HepG2 (cell line): ENCODE measurements around the gene TFEB. TPM values are rescaled to one million over a fixed set of nuclear protein-coding genes. Genes with fewer than 3 reads are reported as not detected.

ENCODE experiments used
- AGO1 ChIP-seq: fragments of 200-400 bp; formaldehyde crosslinking; IDR thresholded peaks from 2 replicates; pipeline ENCODE4 v1.6.1; 2017; ENCODE audit warnings: mild to moderate bottlenecking, low read depth, low read length, moderate library complexity; ENCODE audit not compliant: poor library complexity, severe bottlenecking
- ARID5B ChIP-seq: IDR thresholded peaks from 2 replicates; pipeline ENCODE4 v1.4.0; 2020; ENCODE audit warnings: mild to moderate bottlenecking, missing genetic modification reagents
- BHLHE40 ChIP-seq: IDR thresholded peaks from 2 replicates; pipeline ENCODE4 v1.6.1; 2011; ENCODE audit warnings: low read length, improper control_type of control experiment
- CREM ChIP-seq, 2 experiments: sonication (generic) in 1 of 2; formaldehyde crosslinking in 1 of 2; IDR thresholded peaks; 2 replicates each; pipeline versions ENCODE4 v1.4.0 to v1.6.1; 2016 to 2020; ENCODE audit warnings: antibody characterized with exemption in 1 of 2, mild to moderate bottlenecking in 1 of 2, missing genetic modification reagents in 1 of 2
- EEA1 ChIP-seq: sonication (generic); formaldehyde crosslinking; IDR thresholded peaks from 2 replicates; pipeline ENCODE4 v1.5.1; 2020; ENCODE audit warnings: mild to moderate bottlenecking, missing genetic modification reagents, borderline replicate concordance
- FOXK2 ChIP-seq: fragments of 450-650 bp; IDR thresholded peaks from 2 replicates; pipeline ENCODE4 v1.6.1; 2016
- HNRNPUL1 ChIP-seq: fragments of 200-400 bp; formaldehyde crosslinking; IDR thresholded peaks from 2 replicates; pipeline ENCODE4 v1.6.1; 2017; ENCODE audit warnings: low read depth, mild to moderate bottlenecking, low read length, moderate library complexity
- JUNB ChIP-seq: sonication (generic); formaldehyde crosslinking; IDR thresholded peaks from 2 replicates; pipeline ENCODE4 v1.8.0; 2022; ENCODE audit warnings: missing genetic modification reagents, mild to moderate bottlenecking, borderline replicate concordance
- MED8 ChIP-seq: sonication (generic); formaldehyde crosslinking; IDR thresholded peaks from 2 replicates; pipeline ENCODE4 v1.8.1; 2023; ENCODE audit warnings: mild to moderate bottlenecking, missing genetic modification reagents; ENCODE audit not compliant: insufficient replicate concordance
- NFYB ChIP-seq: sonication (generic); formaldehyde crosslinking; IDR thresholded peaks from 2 replicates; pipeline ENCODE4 v1.4.0; 2020; ENCODE audit warnings: missing genetic modification reagents
- PLRG1 ChIP-seq: fragments of 450-650 bp; conservative IDR thresholded peaks from 2 replicates; pipeline ENCODE4 v1.6.1; 2016
- RBM39 ChIP-seq: fragments of 200-400 bp; formaldehyde crosslinking; IDR thresholded peaks from one replicate; pipeline ENCODE4 v1.6.1; 2018; ENCODE audit warnings: antibody characterized with exemption, mild to moderate bottlenecking, low read depth, low read length; ENCODE audit not compliant: poor library complexity, severe bottlenecking
- RNF2 ChIP-seq: fragments of 450-650 bp; conservative IDR thresholded peaks from 2 replicates; pipeline ENCODE4 v1.6.1; 2016; ENCODE audit warnings: low read depth
- ZFY ChIP-seq: sonication (generic); formaldehyde crosslinking; IDR thresholded peaks from 2 replicates; pipeline ENCODE4 v1.4.0; 2020; ENCODE audit warnings: missing genetic modification reagents
- ZNF138 ChIP-seq: sonication (generic); formaldehyde crosslinking; IDR thresholded peaks from 2 replicates; pipeline ENCODE4 v1.5.0; 2020; ENCODE audit warnings: mild to moderate bottlenecking, low read depth, missing genetic modification reagents
- ZNF329 ChIP-seq: sonication (generic); formaldehyde crosslinking; IDR thresholded peaks from 2 replicates; pipeline ENCODE4 v1.9.0; 2021; ENCODE audit warnings: low read depth, mild to moderate bottlenecking, missing genetic modification reagents
- ZNF333 ChIP-seq: sonication (generic); formaldehyde crosslinking; IDR thresholded peaks from 2 replicates; pipeline ENCODE4 v1.4.0; 2020; ENCODE audit warnings: mild to moderate bottlenecking, missing genetic modification reagents, borderline replicate concordance
- ZNF367 ChIP-seq: sonication (generic); formaldehyde crosslinking; IDR thresholded peaks from 2 replicates; pipeline ENCODE4 v1.4.0; 2020; ENCODE audit warnings: missing genetic modification reagents, borderline replicate concordance
- ZNF431 ChIP-seq: sonication (generic); formaldehyde crosslinking; IDR thresholded peaks from 2 replicates; pipeline ENCODE4 v1.9.0; 2022; ENCODE audit warnings: missing genetic modification reagents, low read depth, mild to moderate bottlenecking, borderline replicate concordance
- ZNF790 ChIP-seq: sonication (generic); formaldehyde crosslinking; IDR thresholded peaks from 2 replicates; pipeline ENCODE4 v1.8.0; 2022; ENCODE audit warnings: missing genetic modification reagents, mild to moderate bottlenecking, borderline replicate concordance
- polyA plus RNA-seq, 8 experiments: library from polyadenylated mRNA; depleted of rRNA in 3 of 8; stranded (reverse) in 7 of 8; unstranded in 1 of 8; fragments of >200 nt; fragmentation: Illumina TruSeq in 4 of 8; extraction: Trizol in 4 of 8; gene quantifications; 2 replicates each; pipeline versions ENCODE4 v1.2.1 to v1.2.3, GENCODE V29; 2011 to 2016; ENCODE audit warnings: low read depth in 4 of 8, missing spikeins in 1 of 8, mixed read lengths in 1 of 8; ENCODE audit not compliant: insufficient read depth in 1 of 8
- total RNA-seq, 5 experiments: library from RNA; depleted of rRNA; stranded (reverse); fragments of >200 nt; fragmentation: Illumina TruSeq; extraction: Trizol; gene quantifications; 2 replicates each; pipeline ENCODE4 v1.2.3, GENCODE V29; 2016; ENCODE audit warnings: low read depth in 1 of 5
- TF ChIP-seq, protein P1 (sequence below): sonication (generic); formaldehyde crosslinking; IDR thresholded peaks from 2 replicates; pipeline ENCODE4 v1.5.1; 2020; ENCODE audit warnings: missing genetic modification reagents, mild to moderate bottlenecking, borderline replicate concordance
- TF ChIP-seq, protein P2 (sequence below): sonication (generic); formaldehyde crosslinking; conservative IDR thresholded peaks from 2 replicates; pipeline ENCODE4 v1.8.1; 2023; ENCODE audit warnings: missing genetic modification reagents

The TFEB gene
- total and polyA plus RNA-seq, 2 of the 13 experiments (the other 11 are each of a cell fraction or from before 2014, with no cell fraction given) = 13.3 to 18.7 TPM

GRCh38 chr6:41733707-41734665 is 1.4 kb downstream of the TFEB start (continued):
- TF ChIP-seq ARID5B (CRISPR knock-in tag) (peak; percentile 57), RNF2 (no peak), MED8 (CRISPR knock-in tag) (no peak), EEA1 (no peak), CREM (IDR thresholded peaks at IDR 0.05) (no peak), CREM (CRISPR knock-in tag; IDR thresholded peaks at IDR 0.05) (no peak), JUNB (CRISPR knock-in tag) (no peak), ZNF138 (CRISPR knock-in tag) (no peak), HNRNPUL1 (no peak), ZFY (peak; percentile 69), BHLHE40 (no peak), NFYB (CRISPR knock-in tag) (peak; percentile 61), ZNF333 (0 out of 2 replicates have a peak, but pooled peaks have one; percentile 49), ZNF431 (no peak), PLRG1 (no peak), FOXK2 (no peak), ZNF790 (CRISPR knock-in tag) (no peak; the same call in 1 of the 2 replicates), ZNF329 (peak; percentile 35; the same call in 1 of the 2 replicates), ZNF367 (CRISPR knock-in tag) (no peak), AGO1 (no peak), RBM39 (peak; percentile 84)
- TF ChIP-seq, protein P1, sequence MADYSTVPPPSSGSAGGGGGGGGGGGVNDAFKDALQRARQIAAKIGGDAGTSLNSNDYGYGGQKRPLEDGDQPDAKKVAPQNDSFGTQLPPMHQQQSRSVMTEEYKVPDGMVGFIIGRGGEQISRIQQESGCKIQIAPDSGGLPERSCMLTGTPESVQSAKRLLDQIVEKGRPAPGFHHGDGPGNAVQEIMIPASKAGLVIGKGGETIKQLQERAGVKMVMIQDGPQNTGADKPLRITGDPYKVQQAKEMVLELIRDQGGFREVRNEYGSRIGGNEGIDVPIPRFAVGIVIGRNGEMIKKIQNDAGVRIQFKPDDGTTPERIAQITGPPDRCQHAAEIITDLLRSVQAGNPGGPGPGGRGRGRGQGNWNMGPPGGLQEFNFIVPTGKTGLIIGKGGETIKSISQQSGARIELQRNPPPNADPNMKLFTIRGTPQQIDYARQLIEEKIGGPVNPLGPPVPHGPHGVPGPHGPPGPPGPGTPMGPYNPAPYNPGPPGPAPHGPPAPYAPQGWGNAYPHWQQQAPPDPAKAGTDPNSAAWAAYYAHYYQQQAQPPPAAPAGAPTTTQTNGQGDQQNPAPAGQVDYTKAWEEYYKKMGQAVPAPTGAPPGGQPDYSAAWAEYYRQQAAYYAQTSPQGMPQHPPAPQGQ = no peak
- TF ChIP-seq, protein P2, sequence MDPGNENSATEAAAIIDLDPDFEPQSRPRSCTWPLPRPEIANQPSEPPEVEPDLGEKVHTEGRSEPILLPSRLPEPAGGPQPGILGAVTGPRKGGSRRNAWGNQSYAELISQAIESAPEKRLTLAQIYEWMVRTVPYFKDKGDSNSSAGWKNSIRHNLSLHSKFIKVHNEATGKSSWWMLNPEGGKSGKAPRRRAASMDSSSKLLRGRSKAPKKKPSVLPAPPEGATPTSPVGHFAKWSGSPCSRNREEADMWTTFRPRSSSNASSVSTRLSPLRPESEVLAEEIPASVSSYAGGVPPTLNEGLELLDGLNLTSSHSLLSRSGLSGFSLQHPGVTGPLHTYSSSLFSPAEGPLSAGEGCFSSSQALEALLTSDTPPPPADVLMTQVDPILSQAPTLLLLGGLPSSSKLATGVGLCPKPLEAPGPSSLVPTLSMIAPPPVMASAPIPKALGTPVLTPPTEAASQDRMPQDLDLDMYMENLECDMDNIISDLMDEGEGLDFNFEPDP (CRISPR knock-in tag) = no peak
